ENCODE measurements around the gene HSPB1.

HSPB1 gene

GRCh38 chr7:76336094-76336493 lies 33.6 kb downstream of the HSPB1 start:
- no peak for DNase-seq

GRCh38 chr7:76337147-76337546 lies 34.7 kb downstream of the HSPB1 start:
- no peak for DNase-seq

GRCh38 chr7:76338298-76339084 lies 36.0 kb downstream of the HSPB1 start:
- no peak for DNase-seq

GRCh38 chr7:76340617-76341131 lies 38.2 kb downstream of the HSPB1 start:
- DNase-seq: no peak

- DNase-seq: no peak
Measured at GRCh38 chr7:76342222-76342621, 39.7 kb downstream of the HSPB1 start.

- DNase-seq: no peak
Measured at GRCh38 chr7:76343294-76343930, 40.9 kb downstream of the HSPB1 start.

- no peak for DNase-seq
Measured at GRCh38 chr7:76343931-76344321, 41.5 kb downstream of the HSPB1 start.

GRCh38 chr7:76346097-76346496 lies 43.6 kb downstream of the HSPB1 start:
- DNase-seq: no peak

GRCh38 chr7:76346778-76347177 lies 44.3 kb downstream of the HSPB1 start:
- no peak for DNase-seq

GRCh38 chr7:76347710-76348109 lies 45.2 kb downstream of the HSPB1 start:
- DNase-seq: no peak

- DNase-seq: no peak
Measured at GRCh38 chr7:76349313-76349885, 46.9 kb downstream of the HSPB1 start.

- no peak for DNase-seq
Measured at GRCh38 chr7:76351372-76351771, 48.9 kb downstream of the HSPB1 start.

GRCh38 chr7:76352193-76352592 lies 49.7 kb downstream of the HSPB1 start:
- no peak for DNase-seq

GRCh38 chr7:76353744-76354143 lies 51.3 kb downstream of the HSPB1 start:
- DNase-seq: no peak
